ACHN (cell line): Measurements from ENCODE around the gene PLD5.
"Not testable (repeated sequence)": the region's sequence is repeated elsewhere in the genome, so short reads cannot be mapped to it uniquely, and the experiment has no call there.

ENCODE experiments used
- DNase-seq: peaks from one replicate; pipeline ENCODE4 v3.0.0-alpha.2; 2015
- in situ Hi-C: cut with HindIII; loops from 2 replicates; pipeline ENCODE4 v1.10.0; 2017; ENCODE audit warnings: low sequenced_read_pairs, low pct_ligation_motif_present, low pct_unique_long_range_greater_than_20kb

Gene PLD5

DNA sequence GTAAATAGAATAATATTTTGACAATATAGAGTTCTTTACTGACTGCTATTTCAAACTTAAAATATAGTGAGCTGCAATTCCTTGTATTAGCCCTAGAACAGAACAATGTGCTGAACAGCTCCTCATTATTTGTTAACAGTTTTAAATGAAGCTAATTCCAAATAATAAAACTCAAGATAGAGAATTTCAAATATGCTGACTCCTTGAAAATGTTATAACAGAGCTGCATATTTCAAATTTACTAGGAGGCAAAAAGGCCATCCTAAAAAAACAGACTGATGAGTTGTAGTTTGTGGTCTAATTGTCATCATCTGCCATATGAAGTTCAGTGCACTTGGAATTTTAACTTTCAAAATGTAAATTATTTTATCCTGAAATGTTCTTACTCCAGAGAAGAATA lies 197.1 kb downstream of the PLD5 start:
- DNase-seq, in situ Hi-C loops: not testable (repeated sequence)

- DNase-seq: not testable (repeated sequence)
These were observed 202.5 kb downstream of the PLD5 start for GRCh38 chr1:242321981-242322380.

GRCh38 chr1:242318140-242318539 lies 206.4 kb downstream of the PLD5 start:
- DNase-seq: no peak
- in situ Hi-C loops: no loop called here

More at GRCh38 chr1:242321981-242322380, 202.5 kb downstream of the PLD5 start:
- in situ Hi-C loops: not testable (repeated sequence)

- DNase-seq, in situ Hi-C loops: not testable (repeated sequence)
These were observed 209.6 kb downstream of the PLD5 start for GRCh38 chr1:242314865-242315264.

DNA sequence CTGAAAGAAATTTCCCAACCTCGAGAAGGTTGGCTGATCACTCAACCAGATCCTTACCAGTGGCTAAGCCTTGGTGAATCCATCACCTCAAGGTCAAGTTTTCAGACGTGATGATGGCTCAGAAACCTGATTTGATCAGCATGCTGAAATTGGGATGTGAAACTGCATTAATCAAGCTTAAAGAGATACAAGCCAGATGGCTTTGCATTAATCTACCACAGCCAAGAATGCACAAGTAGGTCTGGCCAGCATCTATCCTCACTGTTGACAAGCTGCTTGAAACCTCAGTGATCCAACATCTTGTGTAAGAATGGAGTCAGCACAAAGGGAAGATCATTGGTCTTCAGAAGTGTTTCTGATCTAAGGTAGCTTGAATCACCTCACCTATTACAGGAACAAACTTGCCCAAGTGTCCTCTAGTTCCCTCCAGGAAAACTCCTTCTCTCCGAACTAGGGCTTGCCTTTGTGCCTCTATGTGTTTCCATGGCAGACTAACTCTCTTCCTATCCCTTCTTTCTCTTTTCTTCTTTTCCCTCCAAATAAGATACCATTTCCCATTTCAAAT lies 210.3 kb downstream of the PLD5 start:
- in situ Hi-C loops, DNase-seq: not testable (repeated sequence)

DNA sequence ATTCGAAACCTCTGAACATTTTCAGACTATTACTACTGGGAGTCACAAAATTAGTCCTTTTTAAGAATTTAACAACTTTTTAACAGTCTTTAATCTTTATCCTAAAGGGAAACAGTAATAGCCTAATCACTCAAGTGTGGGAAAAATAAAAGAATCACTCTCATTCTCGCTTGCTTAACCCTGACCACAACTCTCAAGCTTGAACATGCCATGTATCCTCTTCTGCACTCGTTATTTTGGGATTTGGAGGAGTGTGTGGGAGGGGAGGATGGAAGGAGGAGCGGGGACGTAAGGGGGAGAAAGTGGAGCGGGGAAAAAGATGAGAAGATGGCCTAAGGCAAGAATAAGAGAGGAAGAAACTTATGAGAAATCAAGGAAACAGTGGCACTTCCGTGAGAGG lies 215.8 kb downstream of the PLD5 start:
- DNase-seq, in situ Hi-C loops: not testable (repeated sequence)

DNA sequence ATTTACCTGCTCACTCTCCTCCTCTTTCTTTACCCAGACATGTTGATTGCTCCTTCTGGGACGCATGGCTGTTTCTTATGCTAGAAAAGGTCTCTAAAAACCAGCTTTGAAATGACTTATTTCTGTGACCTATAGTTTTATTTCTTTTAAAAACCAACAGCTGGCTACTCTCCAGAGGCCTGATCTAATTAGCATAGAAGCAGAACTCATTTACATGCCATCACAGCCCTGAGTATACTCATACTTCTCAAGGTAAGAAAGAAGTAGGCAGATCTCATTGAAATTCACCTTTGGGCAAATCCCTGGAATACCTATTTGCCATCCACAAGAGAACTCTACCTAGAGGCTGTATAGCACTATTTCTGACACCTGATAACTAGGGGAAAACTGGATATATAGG lies 230.7 kb downstream of the PLD5 start:
- in situ Hi-C loops, DNase-seq: not testable (repeated sequence)

GRCh38 chr1:242288067-242288466 lies 236.4 kb downstream of the PLD5 start:
- DNase-seq, in situ Hi-C loops: not testable (repeated sequence)

- in situ Hi-C loops, DNase-seq: not testable (repeated sequence)
These were observed 241.6 kb downstream of the PLD5 start for GRCh38 chr1:242282758-242283485.

DNA sequence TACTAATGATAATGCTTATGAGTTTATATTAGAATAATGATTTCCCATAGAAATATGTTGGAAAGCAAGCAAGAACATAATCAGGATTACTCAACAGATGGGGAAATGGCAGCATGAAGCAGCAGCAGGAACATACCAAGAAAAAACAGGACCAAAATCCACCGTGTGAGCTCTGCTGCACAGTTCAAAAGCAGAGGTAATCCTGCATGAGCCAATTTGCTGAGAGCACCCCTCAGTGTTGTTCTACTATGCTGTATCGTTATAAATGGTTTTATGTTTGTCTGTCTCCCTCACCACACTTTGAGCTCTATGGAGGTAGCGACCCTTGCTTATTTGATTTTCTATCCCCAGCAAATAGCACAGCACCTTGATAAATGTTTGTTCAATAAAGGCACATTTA lies 246.1 kb downstream of the PLD5 start:
- DNase-seq, in situ Hi-C loops: not testable (repeated sequence)

GRCh38 chr1:242276769-242277168 lies 247.7 kb downstream of the PLD5 start:
- DNase-seq, in situ Hi-C loops: not testable (repeated sequence)

GRCh38 chr1:242267004-242267403 lies 257.5 kb downstream of the PLD5 start:
- in situ Hi-C loops, DNase-seq: not testable (repeated sequence)

DNA sequence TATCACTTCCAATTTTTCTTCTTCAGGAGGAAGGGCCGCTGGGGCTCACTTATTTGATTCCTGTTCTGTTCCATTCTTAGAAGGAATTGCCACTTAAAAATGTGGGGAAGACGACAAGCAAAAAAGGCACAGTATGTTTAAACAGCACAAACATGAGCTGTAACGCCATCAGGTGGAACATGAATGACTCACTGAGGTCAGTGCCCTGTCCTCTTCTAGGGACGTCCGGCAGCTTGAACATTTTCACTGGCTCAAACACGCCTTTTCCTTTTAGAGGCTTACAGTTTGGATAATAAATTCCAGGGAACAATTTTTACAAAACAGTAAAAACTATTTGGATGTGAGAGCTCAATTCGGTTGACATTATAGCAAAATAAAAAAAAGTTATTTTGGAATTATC lies 260.1 kb downstream of the PLD5 start:
- in situ Hi-C loops, DNase-seq: not testable (repeated sequence)

- in situ Hi-C loops: no loop called here
These were observed 279.2 kb downstream of the PLD5 start for GRCh38 chr1:242245255-242245654.

GRCh38 chr1:242243472-242243871 lies 281.0 kb downstream of the PLD5 start:
- DNase-seq: peak; percentile 14
- in situ Hi-C loops: no loop called here

More at GRCh38 chr1:242245255-242245654, 279.2 kb downstream of the PLD5 start:
- no peak for DNase-seq

GRCh38 chr1:242242983-242243382 lies 281.5 kb downstream of the PLD5 start:
- in situ Hi-C loops: no loop called here
- DNase-seq: no peak

- in situ Hi-C loops: no loop called here
- no peak for DNase-seq
These were observed 282.6 kb downstream of the PLD5 start for GRCh38 chr1:242241936-242242335.

GRCh38 chr1:242240691-242241090 lies 283.8 kb downstream of the PLD5 start:
- in situ Hi-C loops: no loop called here
- no peak for DNase-seq

DNA sequence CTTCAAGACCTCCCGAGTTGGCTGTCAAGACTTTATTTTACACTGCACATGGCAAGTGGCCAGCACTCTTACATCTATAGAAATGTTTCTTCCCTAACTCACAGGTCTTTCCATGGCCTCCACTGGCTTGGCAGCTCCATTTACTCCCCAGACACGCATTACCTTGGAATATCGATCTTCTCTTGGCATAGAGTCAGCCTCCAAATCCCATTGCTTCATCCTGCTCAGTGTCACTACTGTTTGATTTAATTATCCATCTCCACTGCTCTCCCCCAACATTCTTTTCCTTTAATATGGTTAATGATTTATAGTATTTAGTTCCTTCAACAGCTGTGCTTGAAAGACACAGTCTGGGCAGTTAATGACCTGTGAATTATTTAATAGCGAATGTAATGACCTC lies 284.4 kb downstream of the PLD5 start:
- in situ Hi-C loops: no loop called here
- DNase-seq: peak; percentile 35

GRCh38 chr1:242239398-242239797 lies 285.1 kb downstream of the PLD5 start:
- no peak for DNase-seq
- in situ Hi-C loops: no loop called here
